Embryonic facial prominence (tissue), 1 donor: Measurements from ENCODE around the gene IFNA10.
"Not testable (repeated sequence)": the region's sequence is repeated elsewhere in the genome, so short reads cannot be mapped to it uniquely, and the experiment has no call there.

Experiments used
- DNase-seq: peaks from one replicate; pipeline ENCODE4 v3.0.0-alpha.2; 2016; ENCODE audit errors: extremely low spot score

IFNA10 gene

DNA sequence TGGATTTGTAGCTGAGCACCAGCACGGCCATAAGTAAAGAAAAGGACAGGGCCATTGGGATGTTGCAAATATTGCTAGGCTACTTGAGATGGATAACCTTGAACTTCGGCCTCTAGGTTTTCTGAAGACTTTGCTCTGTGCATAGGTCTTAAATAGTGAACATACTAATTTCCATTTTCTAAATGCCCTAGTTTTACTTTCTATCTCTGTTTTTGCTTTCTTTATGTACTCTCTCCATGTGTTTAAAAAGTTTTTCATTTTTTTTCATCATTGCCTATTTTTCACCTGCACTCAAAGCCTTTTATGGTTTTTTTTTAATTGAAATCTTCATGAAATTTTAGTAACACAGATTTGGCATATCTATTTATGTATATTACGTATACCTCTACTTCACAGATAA is at the start of gene IFNA10:
IFNA10 (minus strand) TSS at position 101 of the 400 bp plus-strand sequence; CDS start at position 55, 46 bp downstream.
- not testable (repeated sequence) for DNase-seq

GRCh38 chr9:21255538-21256212 is 48.7 kb upstream of the IFNA10 start:
- no peak for DNase-seq

- DNase-seq: no peak
Observed at GRCh38 chr9:21252721-21253547, 46.0 kb upstream of the IFNA10 start.

- no peak for DNase-seq
Observed at GRCh38 chr9:21251638-21252037, 44.7 kb upstream of the IFNA10 start.

DNA sequence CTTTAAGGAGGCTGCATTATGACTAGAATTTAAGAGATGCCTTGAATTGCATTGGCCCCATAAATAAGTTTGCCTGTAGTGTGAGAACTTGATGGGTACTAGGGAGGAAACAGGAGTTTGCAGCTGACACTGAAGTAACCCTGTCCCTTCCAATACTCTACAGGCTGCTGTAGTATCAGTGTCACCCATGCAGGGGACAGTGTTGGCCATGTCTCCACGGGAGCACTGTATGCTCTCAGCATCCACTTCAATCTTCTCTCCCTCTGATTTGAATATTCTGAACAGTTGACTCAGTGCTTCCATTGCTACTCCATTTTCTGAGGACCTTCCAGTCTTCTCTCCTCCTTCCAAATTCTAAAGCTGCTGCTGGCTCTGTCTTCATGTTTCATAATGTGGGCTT is 44.2 kb upstream of the IFNA10 start:
- no peak for DNase-seq

DNA sequence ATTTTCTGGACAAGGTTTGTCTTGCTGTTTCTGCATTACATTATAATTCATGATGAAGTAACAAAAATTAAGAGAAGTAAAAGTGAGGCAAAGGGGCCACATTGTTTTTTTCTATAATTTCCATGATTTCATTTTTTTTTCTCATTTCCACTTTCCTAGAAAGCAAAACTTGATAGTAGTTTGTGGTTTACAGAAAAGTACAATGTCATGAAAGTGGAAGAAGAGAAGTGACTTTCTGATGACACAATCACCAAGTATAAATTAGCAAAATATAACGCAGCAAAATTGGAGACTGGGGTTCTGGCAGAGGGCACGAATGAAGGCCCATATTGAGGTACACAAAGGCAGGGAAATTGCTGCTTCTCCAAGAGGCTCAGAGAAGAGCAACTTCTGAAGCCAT is 37.9 kb upstream of the IFNA10 start:
- no peak for DNase-seq

GRCh38 chr9:21239911-21240310 is 33.0 kb upstream of the IFNA10 start, which contains the start of gene IFNA14:
IFNA14 (minus strand) TSS chr9:21240005; CDS start chr9:21239935, 70 bp downstream.
- DNase-seq: no peak

DNA sequence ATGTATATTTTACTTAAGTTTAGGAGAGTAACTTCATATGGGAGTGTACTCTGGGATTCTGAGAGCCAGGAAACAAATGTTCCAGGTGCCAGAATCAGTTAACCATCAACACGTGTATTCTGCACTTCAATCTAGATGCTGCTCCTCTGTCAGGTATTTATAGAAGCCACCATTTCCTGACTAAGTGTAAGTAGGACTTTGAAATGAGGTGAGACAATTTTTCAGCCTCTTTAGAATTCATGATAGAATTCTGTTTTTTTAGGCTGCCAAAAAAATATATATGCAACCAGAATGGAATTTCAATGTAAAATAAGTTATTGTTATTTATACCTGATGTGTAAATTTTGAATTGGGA is 29.4 kb upstream of the IFNA10 start:
- not testable (repeated sequence) for DNase-seq

GRCh38 chr9:21235468-21236359 is 28.8 kb upstream of the IFNA10 start:
- DNase-seq: not testable (repeated sequence)

DNA sequence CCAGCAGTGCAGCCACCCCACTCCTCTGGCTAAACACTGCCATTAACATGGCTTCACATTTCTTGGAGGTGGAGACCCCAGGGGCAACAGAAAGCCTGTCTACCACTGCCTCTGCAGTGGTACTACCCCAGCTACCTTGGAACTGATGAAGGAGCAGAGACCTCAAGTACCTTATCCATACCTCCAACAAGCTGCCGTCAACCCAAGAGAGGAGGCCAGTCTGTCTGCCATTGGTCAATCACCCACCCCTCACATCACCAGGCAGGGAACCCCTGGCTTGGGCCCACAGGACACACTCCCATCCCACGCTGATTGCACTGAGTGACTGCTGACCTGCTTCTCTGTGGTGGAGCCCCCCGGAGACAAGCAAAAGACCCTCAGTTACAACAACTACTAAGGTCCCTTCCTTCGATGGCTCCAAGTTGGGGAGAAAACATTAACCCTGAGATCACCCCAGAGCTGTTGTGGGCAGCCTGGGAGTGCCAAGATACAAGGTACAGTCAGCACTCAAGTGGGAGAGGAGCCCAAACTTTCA is 27.3 kb upstream of the IFNA10 start:
- no peak for DNase-seq

- no peak for DNase-seq
Observed at GRCh38 chr9:21233258-21233657, 26.3 kb upstream of the IFNA10 start.

GRCh38 chr9:21228122-21228521 is 21.2 kb upstream of the IFNA10 start, which contains the start of gene IFNA17:
IFNA17 (minus strand) TSS chr9:21228222; CDS start chr9:21228173, 49 bp downstream.
- no peak for DNase-seq

DNA sequence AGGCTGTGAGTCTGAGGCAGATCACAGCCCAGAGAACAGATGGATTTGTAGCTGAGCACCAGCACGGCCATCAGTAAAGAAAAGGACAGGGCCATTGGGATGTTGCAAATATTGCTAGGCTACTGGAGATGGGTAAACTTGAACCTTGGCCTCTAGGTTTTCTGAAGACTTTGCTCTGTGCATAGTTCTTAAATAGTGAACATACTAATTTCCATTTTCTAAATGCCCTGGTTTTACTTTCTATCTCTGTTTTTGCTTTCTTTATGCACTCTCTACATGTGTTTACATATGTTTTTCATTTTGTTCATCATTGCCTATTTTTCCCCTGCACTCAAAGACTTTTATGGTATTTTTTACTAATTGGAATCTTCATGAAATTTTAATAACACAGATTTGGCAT is 10.3 kb upstream of the IFNA10 start, which contains the start of gene IFNA16:
IFNA16 (minus strand) TSS at position 101 of the 400 bp plus-strand sequence; CDS start at position 95, 6 bp downstream.
- not testable (repeated sequence) for DNase-seq

DNA sequence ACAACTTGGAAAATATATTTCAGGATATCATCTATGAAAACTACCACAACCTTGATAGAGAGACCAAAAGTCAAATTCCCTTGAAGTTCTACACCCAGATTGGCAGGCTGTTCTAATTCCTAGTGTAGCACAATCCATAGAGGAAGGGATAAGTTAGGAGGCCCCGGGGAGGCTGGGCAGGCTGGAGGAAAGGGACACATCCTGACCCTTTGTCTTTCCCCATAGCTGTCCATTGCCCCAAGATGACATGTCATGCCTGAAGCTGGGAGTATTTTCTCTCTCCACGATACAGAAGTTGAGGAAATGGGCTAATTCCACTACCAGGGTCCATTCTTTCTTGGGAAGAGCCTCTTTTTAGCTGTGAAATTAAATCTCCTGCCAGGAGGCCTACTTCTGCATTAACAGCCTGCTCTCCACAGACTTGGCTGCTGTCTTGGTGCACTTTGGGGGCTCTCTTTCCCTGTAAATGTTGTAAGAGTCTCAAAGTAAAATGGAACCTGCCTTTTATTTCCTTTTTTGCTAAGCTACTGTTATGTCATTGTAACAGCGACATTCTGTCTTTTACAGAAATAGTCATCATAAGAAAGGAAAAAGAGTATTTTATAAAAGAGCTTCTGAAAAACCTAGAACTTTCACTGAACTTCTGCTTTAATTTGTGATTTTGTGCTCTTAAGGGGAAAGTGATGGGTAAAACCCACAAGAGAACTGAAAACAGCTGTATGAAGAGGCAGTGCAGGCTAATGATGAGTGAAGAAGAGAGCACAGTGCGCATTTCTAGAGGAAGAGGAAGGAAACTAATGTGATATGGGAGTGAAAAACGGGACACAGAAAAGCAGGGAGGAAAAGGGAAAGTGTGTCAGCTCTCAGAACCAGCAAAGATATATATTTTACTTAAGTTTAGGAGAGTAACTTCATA is 6.7 kb upstream of the IFNA10 start:
- not testable (repeated sequence) for DNase-seq

DNA sequence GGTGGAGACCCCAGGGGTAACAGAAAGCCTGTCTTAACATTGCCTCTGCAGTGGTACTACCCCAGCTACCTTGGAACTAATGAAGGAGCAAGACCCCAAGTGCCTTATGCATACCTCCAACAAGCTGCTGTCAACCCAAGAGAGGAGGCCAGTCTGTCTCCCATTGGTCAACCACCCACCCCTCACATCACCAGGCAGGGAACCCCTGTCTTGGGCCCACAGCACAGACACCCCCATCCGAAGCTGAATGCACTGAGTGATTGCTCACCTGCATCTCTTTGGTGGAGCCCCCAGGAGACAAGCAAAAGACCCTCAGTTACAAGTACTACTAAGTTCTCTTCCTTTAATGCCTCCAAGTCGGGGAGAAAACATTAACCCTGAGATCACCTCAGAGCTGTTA is 5.2 kb upstream of the IFNA10 start:
- DNase-seq: not testable (repeated sequence)

DNA sequence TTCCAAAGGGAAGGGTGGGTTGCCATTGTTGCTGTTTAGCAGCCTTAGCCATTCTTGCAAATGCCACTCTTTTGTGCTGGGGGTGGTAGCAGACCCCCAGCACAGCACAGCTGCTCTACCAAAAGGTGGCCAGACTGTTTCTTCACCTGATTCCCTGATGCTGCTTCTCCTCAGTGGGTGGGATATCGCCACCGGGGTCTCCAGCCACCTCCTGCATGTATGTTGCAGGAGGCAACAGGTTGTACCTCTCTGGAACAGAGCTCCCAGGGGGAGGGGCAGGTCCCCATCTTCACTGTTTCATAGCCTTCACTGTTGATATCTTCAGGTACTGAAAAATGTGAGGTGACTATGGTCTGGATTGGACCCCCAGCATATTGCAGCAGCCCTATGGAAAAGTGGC is 3.8 kb upstream of the IFNA10 start:
- DNase-seq: not testable (repeated sequence)

GRCh38 chr9:21210311-21210710 is 3.4 kb upstream of the IFNA10 start:
- no peak for DNase-seq

GRCh38 chr9:21205204-21205603 is 1.7 kb downstream of the IFNA10 start:
- no peak for DNase-seq

- DNase-seq: not testable (repeated sequence)
Observed at GRCh38 chr9:21202105-21202504, 4.8 kb downstream of the IFNA10 start, which contains the start of gene IFNA7. IFNA7 (minus strand) TSS chr9:21202205; CDS start chr9:21202165, 40 bp downstream.
